GM19238 (cell line): ENCODE results near the gene LEFTY1.
A peak's percentile ranks its signal among the peaks of the same experiment; 100 is the strongest.

Source experiments
- DNase-seq: peaks from one replicate; pipeline ENCODE4 v3.0.0; 2011; ENCODE audit warnings: low spot score; ENCODE audit not compliant: insufficient read length

LEFTY1 gene

GRCh38 chr1:225915538-225915991 is 26.6 kb upstream of the LEFTY1 start:
- DNase-seq = no peak

- DNase-seq = no peak
These were observed 26.0 kb upstream of the LEFTY1 start for GRCh38 chr1:225914947-225915346.

GRCh38 chr1:225914391-225914790 is 25.4 kb upstream of the LEFTY1 start:
- no peak for DNase-seq

- peak; percentile 54 for DNase-seq
These were observed 22.5 kb upstream of the LEFTY1 start for GRCh38 chr1:225911191-225912130.

GRCh38 chr1:225909477-225909876 is 20.5 kb upstream of the LEFTY1 start:
- no peak for DNase-seq

- no peak for DNase-seq
These were observed 19.8 kb upstream of the LEFTY1 start for GRCh38 chr1:225908773-225909172.

GRCh38 chr1:225908013-225908640 is 19.2 kb upstream of the LEFTY1 start:
- no peak for DNase-seq

GRCh38 chr1:225907341-225907740 is 18.4 kb upstream of the LEFTY1 start:
- DNase-seq = no peak

- no peak for DNase-seq
These were observed 17.5 kb upstream of the LEFTY1 start for GRCh38 chr1:225906467-225906866.

GRCh38 chr1:225903623-225904022 is 14.7 kb upstream of the LEFTY1 start:
- DNase-seq = no peak

- DNase-seq = no peak
These were observed 10.3 kb upstream of the LEFTY1 start for GRCh38 chr1:225899044-225899925.

- DNase-seq = no peak
These were observed 8.9 kb upstream of the LEFTY1 start for GRCh38 chr1:225897595-225898514.

- DNase-seq = peak; percentile 89
These were observed 8.1 kb upstream of the LEFTY1 start for GRCh38 chr1:225896937-225897549.

GRCh38 chr1:225896494-225896893 is 7.5 kb upstream of the LEFTY1 start:
- no peak for DNase-seq

- DNase-seq = no peak
These were observed 3.4 kb upstream of the LEFTY1 start for GRCh38 chr1:225892307-225892706.

- DNase-seq = no peak
These were observed 2.5 kb upstream of the LEFTY1 start for GRCh38 chr1:225891229-225891972.

GRCh38 chr1:225890346-225891228 is 1.6 kb upstream of the LEFTY1 start:
- DNase-seq = no peak

GRCh38 chr1:225889743-225890142 is 797 bp upstream of the LEFTY1 start:
- DNase-seq = no peak
